Activated CD4-positive, alpha-beta T cell treated with anti-CD3 and anti-CD28 coated beads, Interleukin-2, amount 50 U/mL, for 24 hours (primary cell): Measurements from ENCODE around the gene HIRA.
"Not testable (repeated sequence)": the region's sequence is repeated elsewhere in the genome, so short reads cannot be mapped to it uniquely, and the experiment has no call there.

Experiments
- DNase-seq, 2 donors: peaks; one replicate each; pipeline ENCODE4 v3.0.0-alpha.2; 2020; ENCODE audit warnings: low read depth in 1 of 2, low spot score in 1 of 2

Gene HIRA

GRCh38 chr22:19330865-19331418 is 100.6 kb downstream of the HIRA start:
- DNase-seq, result no peak

- DNase-seq, result not testable (repeated sequence)
Measured at GRCh38 chr22:19330205-19330604, 101.3 kb downstream of the HIRA start.

DNA sequence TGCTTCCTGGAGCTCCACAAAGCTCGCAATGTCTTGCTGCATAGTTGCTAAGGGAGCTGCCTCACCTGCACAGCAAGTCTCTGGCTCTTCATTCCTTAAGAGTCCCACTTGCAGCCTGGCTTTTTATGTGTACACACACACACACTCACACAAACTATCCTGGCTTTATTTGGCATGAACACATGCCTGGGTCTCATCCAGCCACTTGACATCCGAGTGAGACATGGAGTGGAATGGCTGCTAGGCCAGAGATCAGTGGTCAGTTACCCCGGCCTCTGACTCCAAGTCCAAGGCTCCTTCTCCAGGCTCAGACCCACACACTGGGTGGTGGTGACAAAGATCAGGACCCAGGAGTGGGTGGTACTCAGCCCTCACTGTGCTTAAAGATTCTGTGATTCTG is 102.1 kb downstream of the HIRA start:
- no peak for DNase-seq

DNA sequence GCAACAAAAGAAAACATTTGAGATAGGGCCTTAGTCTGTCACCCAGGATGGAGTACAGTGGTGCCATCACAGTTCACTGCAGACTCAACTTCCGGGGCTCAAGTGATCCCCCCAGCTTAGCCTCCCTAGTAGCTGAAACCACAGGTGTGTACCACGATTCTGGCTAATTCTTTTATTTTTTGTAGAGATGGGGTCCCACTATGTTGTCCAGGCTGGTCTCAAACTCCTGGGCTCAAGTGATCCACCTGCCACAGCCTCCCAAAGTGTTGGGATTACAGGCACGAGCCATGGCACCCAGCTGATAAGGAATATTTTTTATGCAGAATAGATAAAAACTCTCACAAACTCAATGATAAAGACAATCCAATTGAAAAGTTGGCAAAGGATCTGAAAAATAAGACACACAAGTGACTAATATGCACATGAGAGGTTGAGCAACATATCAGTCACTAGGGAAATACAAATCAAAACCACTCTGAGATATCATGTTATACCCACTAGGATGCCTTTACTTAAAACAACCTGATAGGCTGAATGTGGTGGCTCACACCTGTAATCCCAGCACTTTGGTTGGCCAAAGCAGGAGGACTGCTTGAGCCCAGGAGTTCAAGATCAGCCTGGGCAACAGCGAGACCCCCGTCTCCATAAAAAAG is 106.1 kb downstream of the HIRA start:
- no peak for DNase-seq

- not testable (repeated sequence) for DNase-seq
Measured at GRCh38 chr22:19323420-19323819, 108.1 kb downstream of the HIRA start.

DNA sequence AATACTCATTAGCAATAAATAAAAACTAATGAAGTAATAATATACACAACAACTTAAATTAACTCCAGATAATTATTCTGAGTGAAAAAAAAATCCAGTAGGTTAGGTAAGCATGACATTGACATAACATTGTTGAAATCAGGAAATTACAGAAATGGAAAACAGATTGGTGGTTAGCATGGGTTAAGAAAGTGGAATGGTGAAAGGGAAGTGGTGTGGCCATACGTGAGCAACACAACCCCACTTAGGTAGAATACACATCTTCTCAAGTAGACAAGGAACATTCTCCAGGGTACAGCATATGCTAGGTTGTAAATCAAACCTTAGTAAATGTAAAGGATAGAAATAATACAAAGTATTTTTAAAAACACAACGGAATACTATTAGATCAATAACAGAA is 109.8 kb downstream of the HIRA start:
- DNase-seq, result no peak

GRCh38 chr22:19320136-19320535 is 111.4 kb downstream of the HIRA start:
- not testable (repeated sequence) for DNase-seq

DNA sequence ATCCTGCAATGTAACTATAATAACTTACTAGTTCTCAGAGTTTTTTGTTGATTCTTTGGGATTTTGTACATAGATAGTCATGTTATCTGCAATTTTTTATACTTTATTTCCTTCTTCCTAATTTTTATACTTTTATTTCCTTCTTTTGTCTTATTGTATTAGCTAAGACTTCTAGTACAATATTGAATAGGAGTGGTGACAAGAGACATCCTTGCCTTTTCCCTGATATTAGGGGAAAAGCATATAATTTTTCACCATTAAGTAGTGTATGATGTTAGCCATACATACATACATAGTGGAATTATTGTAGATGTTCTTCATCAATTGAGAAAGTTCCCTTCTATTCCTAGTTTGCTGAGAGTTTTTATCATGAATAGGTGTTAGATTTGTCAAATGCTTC is 112.3 kb downstream of the HIRA start:
- no peak for DNase-seq

DNA sequence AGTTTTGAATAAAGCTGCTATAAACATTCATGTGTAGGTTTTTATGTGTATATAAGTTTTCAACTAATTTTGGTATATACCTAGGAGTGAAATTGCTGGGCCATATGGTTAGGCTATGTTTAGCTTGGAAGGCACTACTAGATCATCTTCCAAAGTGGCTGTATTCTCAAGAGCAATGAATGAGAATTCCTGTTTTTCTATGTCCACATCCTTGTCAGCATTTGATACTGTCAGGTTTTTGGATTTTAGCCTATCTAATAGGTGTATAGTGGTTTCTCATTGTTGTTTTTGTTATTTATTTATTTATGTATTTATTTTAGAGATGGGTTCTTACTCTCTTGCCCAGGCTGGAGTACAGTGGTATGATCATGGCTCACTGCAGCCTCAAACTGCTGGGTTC is 113.7 kb downstream of the HIRA start:
- DNase-seq, result no peak

DNA sequence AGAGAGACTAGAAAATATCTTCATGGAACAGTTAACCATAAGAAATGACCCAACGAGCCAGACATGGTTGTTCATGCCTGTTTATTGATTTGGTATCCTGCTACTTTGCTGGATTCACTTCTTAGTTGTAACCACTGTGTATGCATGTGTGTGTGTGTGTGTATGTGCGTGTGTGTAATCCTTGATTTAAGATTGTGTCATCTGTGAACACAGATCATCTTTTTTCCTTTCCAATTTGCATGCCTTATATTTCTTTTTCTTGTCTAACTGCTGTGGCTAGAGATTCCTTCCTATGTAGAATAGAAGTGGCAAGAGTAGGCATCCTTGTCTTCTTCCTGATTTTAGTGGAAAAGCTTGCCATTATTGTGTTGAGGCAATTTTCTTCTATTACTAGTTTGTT is 123.7 kb downstream of the HIRA start:
- DNase-seq, result no peak

DNA sequence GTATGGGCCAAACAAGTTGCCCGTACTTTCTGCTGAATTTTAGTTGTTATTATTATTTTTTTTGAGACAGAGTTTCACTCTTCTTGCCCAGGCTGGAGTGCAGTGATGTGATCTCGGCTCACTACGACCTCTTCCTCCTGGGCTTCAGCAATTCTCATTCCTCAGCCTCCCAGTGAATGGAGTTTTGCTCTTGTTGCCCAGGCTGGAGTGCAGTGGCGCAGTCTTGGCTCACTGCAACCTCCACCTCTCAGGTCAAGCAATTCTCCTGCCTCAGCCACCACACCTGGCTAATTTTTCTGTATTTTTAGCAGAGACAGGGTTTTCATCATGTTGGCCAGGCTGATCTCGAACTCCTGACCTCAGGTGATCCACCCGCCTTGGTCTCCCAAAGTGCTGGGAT is 125.0 kb downstream of the HIRA start:
- not testable (repeated sequence) for DNase-seq

GRCh38 chr22:19304547-19304946 is 127.0 kb downstream of the HIRA start:
- no peak for DNase-seq

DNA sequence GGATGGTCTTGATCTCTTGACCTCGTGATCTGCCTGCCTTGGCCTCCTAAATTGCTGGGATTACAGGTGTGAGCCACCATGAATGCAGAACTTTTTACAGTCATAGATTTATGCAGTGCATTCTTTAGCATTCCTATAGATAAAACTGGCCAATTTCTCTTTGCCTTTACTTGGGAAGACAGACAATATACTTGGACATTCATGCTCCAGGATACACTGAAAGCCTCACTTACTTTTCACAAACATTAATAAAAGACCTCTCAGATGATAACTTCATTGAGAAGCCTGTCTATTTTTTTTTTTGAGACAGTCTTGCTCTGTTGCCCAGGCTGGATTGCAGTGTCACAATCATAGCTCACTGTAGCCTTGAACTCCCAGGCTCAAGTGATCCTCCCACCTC is 127.7 kb downstream of the HIRA start:
- no peak for DNase-seq

GRCh38 chr22:19295733-19296132 is 135.8 kb downstream of the HIRA start:
- no peak for DNase-seq

GRCh38 chr22:19292458-19293230 is 138.9 kb downstream of the HIRA start:
- no peak for DNase-seq

DNA sequence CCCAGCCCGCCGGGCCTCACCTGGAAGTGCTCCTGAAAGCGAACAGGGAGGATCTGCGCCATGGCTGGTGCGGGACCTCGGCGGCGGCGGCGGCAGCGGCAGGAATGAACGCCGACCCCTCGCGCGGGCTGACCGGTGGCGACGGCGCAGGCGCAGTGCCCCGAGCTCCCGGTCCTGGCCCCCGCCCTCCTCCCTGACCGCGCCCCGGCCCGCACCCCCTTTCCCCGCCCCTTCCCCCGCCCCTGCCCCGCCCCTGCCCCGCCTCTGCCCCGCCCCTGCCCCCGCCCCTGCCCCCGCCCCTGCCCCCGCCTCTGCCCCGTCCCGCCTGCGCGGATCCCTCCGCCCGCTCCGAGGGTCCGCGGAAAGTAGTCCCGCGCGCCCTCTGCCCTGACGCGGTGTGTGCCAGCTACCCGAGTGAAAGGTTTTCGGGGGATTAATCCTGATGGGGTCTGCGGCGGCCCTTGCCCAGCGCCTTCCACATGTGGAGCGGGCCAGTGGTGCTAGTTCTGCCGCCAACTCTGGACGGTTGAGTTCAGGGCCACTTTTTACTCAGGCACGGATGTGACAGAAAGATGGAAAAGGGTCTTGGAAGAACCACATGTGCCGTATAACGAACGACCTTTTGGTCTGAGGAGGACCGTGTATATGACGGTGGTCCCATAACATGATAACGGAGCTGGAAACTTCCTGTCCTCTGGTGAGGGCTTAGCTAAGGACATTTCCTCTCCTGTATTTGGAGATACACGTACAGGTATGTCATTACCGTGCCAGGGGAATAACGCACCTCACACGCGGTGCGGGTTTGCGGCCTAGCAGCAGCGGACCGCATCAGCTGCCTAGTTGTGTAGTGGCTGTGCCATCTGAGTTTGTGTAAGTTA is 139.7 kb downstream of the HIRA start, which contains the start of gene CLTCL1:
CLTCL1 (minus strand) TSS at position 140 of the 878 bp plus-strand sequence; CDS start at position 62, 78 bp downstream.
- DNase-seq, result peak; percentile 49 to 53

DNA sequence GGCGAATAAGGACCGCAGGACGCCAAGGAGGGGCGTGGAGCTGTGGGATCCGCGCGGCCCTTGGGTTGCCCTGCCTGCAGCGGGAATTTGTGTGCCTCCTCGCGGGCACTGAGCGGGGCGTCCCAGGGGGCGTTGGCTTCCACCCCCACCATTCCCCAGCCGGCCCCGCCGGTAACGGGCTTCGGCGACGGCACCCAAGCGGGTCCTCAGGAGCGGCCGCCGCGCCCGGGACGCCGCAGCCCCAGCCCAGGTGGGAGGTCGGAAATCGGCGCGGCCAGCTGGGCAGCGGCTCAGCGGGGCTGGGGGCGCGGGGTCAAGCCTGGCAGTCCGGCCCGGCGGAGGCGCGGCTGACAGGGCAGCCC is 140.3 kb downstream of the HIRA start:
- peak in 1 of 2 donors; percentile 11 for DNase-seq

GRCh38 chr22:19290400-19291217 is 140.9 kb downstream of the HIRA start:
- DNase-seq, result no peak

- no peak for DNase-seq
Measured at GRCh38 chr22:19289475-19290161, 141.9 kb downstream of the HIRA start.

GRCh38 chr22:19287889-19288288 is 143.6 kb downstream of the HIRA start:
- no peak for DNase-seq
